ENCODE data around the gene FLNC. TPM values are rescaled to one million over a fixed set of nuclear protein-coding genes. Genes with fewer than 3 reads are reported as not detected.

Gene FLNC
- total and polyA plus RNA-seq, 2 of the 13 experiments (the other 11 are each of a cell fraction or from before 2014, with no cell fraction given): 0.02 TPM; not detected in 1

GRCh38 chr7:128785738-128786137, 44.5 kb upstream of the FLNC start:
- ATAC-seq (no peak), DNase-seq (ENCODE audit: low spot score) (no peak), FAIRE-seq (no peak)
- ChIA-PET POLR2A (no interaction called here), CTCF (ENCODE audit: low intra/inter-chr PET ratio, low total read pairs) (no interaction called here)
- no peaks in the 10 kb centered on the region for H3K9me3 ChIP-seq (ENCODE audit: low read length)
- H3K27ac ChIP-seq (ENCODE audit: extremely low read length, insufficient read depth, low read length): no peak overlapping the region
- H3K79me2 ChIP-seq (ENCODE audit: insufficient read depth, low read length): no peaks in the 10 kb centered on the region
- peaks cover 26% of the 10 kb centered on the region for H3K4me1 ChIP-seq (ENCODE audit: insufficient read depth, low read length)
- no TSS peak for BruUV-seq (replicated peaks)
- no peak overlapping the region for H3K4me2 ChIP-seq (ENCODE audit: low read depth, low read length)
- no peaks in the 10 kb centered on the region for H4K20me1 ChIP-seq (ENCODE audit: insufficient read depth, low read length)
- H3K36me3 ChIP-seq (replicated peaks in 1 of 2; ENCODE audit: control insufficient read depth in 1 of 2, insufficient read depth in 2 of 2, low read length in 2 of 2): no peaks in the 10 kb centered on the region
- in situ Hi-C loops (cut with HindIII; ENCODE audit: extremely low pct_ligation_motif_present, low pct_unique_long_range_greater_than_20kb) (no loop called here), intact Hi-C loops (cut with micrococcal nuclease; ENCODE audit: unreplicated experiment) (loop anchor here (10.0 kb wide), 1 partner anchor 79 kb away; the partner anchor contains the start of gene ATP6V1F)
- H2AFZ ChIP-seq (ENCODE audit: low read length): no peak overlapping the region
- TF ChIP-seq NFKB2 (CRISPR knock-in tag; IDR thresholded peaks at IDR 0.05; ENCODE audit: borderline replicate concordance) (no peak), ZNF724P (CRISPR knock-in tag; IDR thresholded peaks at IDR 0.05; ENCODE audit: borderline replicate concordance) (no peak), ZNF546 (CRISPR knock-in tag; conservative IDR thresholded peaks at IDR 0.05) (no peak)
- no peak overlapping the region for H3K4me3 ChIP-seq (replicated peaks in 1 of 3; ENCODE audit: insufficient read depth in 1 of 3, low read depth in 2 of 3, low read length in 3 of 3)
- H3K27me3 ChIP-seq (ENCODE audit: control insufficient read depth in 1 of 2, insufficient read depth in 2 of 2, low read length in 2 of 2): peaks cover 0 to 10% of the 10 kb centered on the region in 2 experiments; a peak in 1 of 5 replicates
- H3K9ac ChIP-seq (ENCODE audit: insufficient read depth, low read depth, low read length): no peak overlapping the region
- WGBS (ENCODE audit: low lambda C conversion rate): 21% methylated on average over 3 of the region's 3 CpGs

- no TSS peak for BruUV-seq (replicated peaks)
- Histone ChIP-seq H4K20me1 (ENCODE audit: insufficient read depth, low read length) (no peaks in the 10 kb centered on the region), H3K9me3 (ENCODE audit: low read length) (no peaks in the 10 kb centered on the region), H3K9ac (ENCODE audit: insufficient read depth, low read depth, low read length) (no peak overlapping the region), H3K4me2 (ENCODE audit: low read depth, low read length) (peak overlapping the region; percentile 31; the same call in 1 of the 2 replicates), H3K4me1 (ENCODE audit: insufficient read depth, low read length) (peaks cover 20% of the 10 kb centered on the region), H3K27ac (ENCODE audit: extremely low read length, insufficient read depth, low read length) (no peak overlapping the region), H3K27me3 (ENCODE audit: control insufficient read depth in 1 of 2, insufficient read depth in 2 of 2, low read length in 2 of 2) (peaks cover 5 to 27% of the 10 kb centered on the region in 2 experiments; a peak in 4 of 5 replicates), H3K4me3 (replicated peaks in 1 of 3; ENCODE audit: insufficient read depth in 1 of 3, low read depth in 2 of 3, low read length in 3 of 3) (no peak overlapping the region), H3K36me3 (replicated peaks in 1 of 2; ENCODE audit: control insufficient read depth in 1 of 2, insufficient read depth in 2 of 2, low read length in 2 of 2) (no peaks in the 10 kb centered on the region), H2AFZ (ENCODE audit: low read length) (no peak overlapping the region), H3K79me2 (ENCODE audit: insufficient read depth, low read length) (no peaks in the 10 kb centered on the region)
- FAIRE-seq (no peak), ATAC-seq (peak; percentile 53), DNase-seq (ENCODE audit: low spot score) (no peak)
- in situ Hi-C loops (cut with HindIII; ENCODE audit: extremely low pct_ligation_motif_present, low pct_unique_long_range_greater_than_20kb) (no loop called here), intact Hi-C loops (cut with micrococcal nuclease; ENCODE audit: unreplicated experiment) (loop anchor here (10.0 kb wide), 1 partner anchor 76 kb away; the partner anchor contains the start of gene ATP6V1F)
- CTCF ChIA-PET (ENCODE audit: low intra/inter-chr PET ratio, low total read pairs): no interaction called here
- WGBS (ENCODE audit: low lambda C conversion rate): 55% methylated on average over 5 of the region's 9 CpGs
- POLR2A ChIA-PET: no interaction called here
- TF ChIP-seq ZSCAN31 (CRISPR knock-in tag; IDR thresholded peaks at IDR 0.05; ENCODE audit: low read depth) (no peak), ZNF749 (CRISPR knock-in tag; IDR thresholded peaks at IDR 0.05; ENCODE audit: borderline replicate concordance) (no peak), RARA (CRISPR knock-in tag; IDR thresholded peaks at IDR 0.05) (peak; percentile 19; the same call in 1 of the 2 replicates), DMTF1 (CRISPR knock-in tag; IDR thresholded peaks at IDR 0.05) (no peak), ARID5B (CRISPR knock-in tag; IDR thresholded peaks at IDR 0.05) (0 out of 2 replicates have a peak, but pooled peaks have one; percentile 21), LCORL (IDR thresholded peaks at IDR 0.05) (no peak), LCORL (CRISPR knock-in tag; IDR thresholded peaks at IDR 0.05) (no peak)
Measured at GRCh38 chr7:128788446-128789412, 41.5 kb upstream of the FLNC start.
